Pancreas (tissue), 10 donors: ENCODE data around the gene BSX. TPM values are rescaled to one million over a fixed set of nuclear protein-coding genes. Genes with fewer than 3 reads are reported as not detected.

Source experiments
- ATAC-seq, 4 donors: fragments of 200-7000 bp; cut with Tn5 transposase; one replicate each; pipeline versions ENCODE4 v1.8.0 to v1.9.1; 2020; ENCODE audit warnings: mild to moderate bottlenecking in 4 of 4, moderate library complexity in 4 of 4
- DNase-seq, 6 donors: peaks; one replicate each; pipeline ENCODE4 v3.0.0-alpha.2; 2020
- FAIRE-seq: peaks from 2 replicates; lab custom pipeline; 2012; peaks lifted over from hg19 to GRCh38; lab: Jason Lieb, UNC
- H3K27ac ChIP-seq, 4 donors: fragments of 200-600 bp; sonication (generic); 1 replicate in 3 of 4; 2 replicates in 1 of 4; pipeline versions ENCODE4 v1.5.0 to v1.8.0; 2020
- H3K27me3 ChIP-seq, 4 donors: fragments of 200-600 bp; one replicate each; pipeline ENCODE4 v1.8.0; 2021
- H3K36me3 ChIP-seq, 3 donors: fragments of 200-600 bp; sonication (generic) in 1 of 3; one replicate each; pipeline versions ENCODE4 v1.5.0 to v1.8.0; 2020 to 2021
- H3K4me1 ChIP-seq, 3 donors: fragments of 200-600 bp; one replicate each; pipeline ENCODE4 v1.8.0; 2021
- H3K4me3 ChIP-seq, 4 donors: fragments of 200-600 bp; sonication (generic) in 2 of 4; one replicate each; pipeline versions ENCODE4 v1.5.0 to v1.8.0; 2020 to 2021
- H3K9me3 ChIP-seq, 4 donors: fragments of 200-600 bp; one replicate each; pipeline ENCODE4 v1.8.0; 2021
- CTCF ChIP-seq, 4 donors: fragments of 200-600 bp; sonication (generic) in 3 of 4; IDR thresholded peaks; one replicate each; pipeline versions ENCODE4 v1.5.0 to v1.8.0; 2021; ENCODE audit warnings: antibody characterized with exemption in 4 of 4
- WGBS, 2 donors: extraction: QIAGEN DNeasy Blood & Tissue Kit; methylation state at CpG; one replicate each; pipeline ENCODE4 v1.1.7; 2013; 5-methylcytosine and 5-hydroxymethylcytosine counted together
- intact Hi-C, 3 donors: fragments of 100-400 bp; cut with DNase I; formaldehyde crosslinking; loops; one replicate each; pipeline versions ENCODE4 v1.11.1 to v1.14.2; 2022
- polyA plus RNA-seq, 2 donors: library from polyadenylated mRNA; stranded (reverse); fragments of 200-250 nt; gene quantifications; one replicate each; pipeline ENCODE4 v1.2.3, GENCODE V29; 2013
- total RNA-seq, 6 donors: library from RNA; stranded (reverse); fragmentation: NEBNext Ultra II Directional in 4 of 6; extraction: Animal tissue kit (Norgen Biotek cat#: 25700) in 4 of 6; gene quantifications; one replicate each; pipeline versions ENCODE4 v1.2.1 to v1.2.4, GENCODE V29; 2021 to 2023
- donor health status: healthy with polysubstance abuse.
- donor health status: DM: no; HTN: no; CAD: no; lungs with moderate emphysema.
- donor health status: DM: no; HTN: no; CAD: no.
- donor health status: control.
- donor health status: control.
- donor health status: Bipolar disorder and iron deficiency.
- donor health status: DM: yes; HTN: yes; CAD: no.
- donor health status: DM: no; HTN: no; CAD: no.
- donor health status: DM: no; HTN: no; CAD: no.
- donor health status: DM: yes; HTN: yes; CAD: no.

Gene BSX
- total and polyA plus RNA-seq, 8 donors: not detected

GRCh38 chr11:123006860-123007542 is 25.4 kb upstream of the BSX start:
- no peaks in the 10 kb centered on the region for H3K36me3 ChIP-seq
- FAIRE-seq (no peak), DNase-seq (no peak), ATAC-seq (no peak)
- no peak overlapping the region for H3K4me3 ChIP-seq
- no peak for TF ChIP-seq CTCF (IDR thresholded peaks at IDR 0.05)
- WGBS, 2 donors: 70 to 77% methylated on average over 5 of the region's 5 CpGs
- H3K9me3 ChIP-seq: no peaks in the 10 kb centered on the region
- H3K27ac ChIP-seq: no peak overlapping the region
- intact Hi-C loops: no loop called here
- H3K4me1 ChIP-seq: no peaks in the 10 kb centered on the region
- H3K27me3 ChIP-seq: no peaks in the 10 kb centered on the region

- Histone ChIP-seq H3K27me3 (peaks cover 0 to 7% (median 0%) of the 10 kb centered on the region in 4 donors), H3K4me3 (no peak overlapping the region), H3K9me3 (no peaks in the 10 kb centered on the region), H3K36me3 (no peaks in the 10 kb centered on the region), H3K27ac (no peak overlapping the region), H3K4me1 (no peaks in the 10 kb centered on the region)
- WGBS, 2 donors: 74 to 88% methylated on average over 5 of the region's 5 CpGs
- FAIRE-seq (no peak), DNase-seq (no peak), ATAC-seq (no peak)
- TF ChIP-seq CTCF (IDR thresholded peaks at IDR 0.05): no peak
- intact Hi-C loops: no loop called here
Observed at GRCh38 chr11:123000721-123001120, 19.1 kb upstream of the BSX start.

- peaks cover 0 to 7% (median 0%) of the 10 kb centered on the region in 4 donors for H3K27me3 ChIP-seq
- DNase-seq: no peak
- no peak overlapping the region for H3K4me3 ChIP-seq
- no peak overlapping the region for H3K27ac ChIP-seq
- no peak for TF ChIP-seq CTCF (IDR thresholded peaks at IDR 0.05)
- no peak for FAIRE-seq
- intact Hi-C loops: no loop called here
- 36 to 43% methylated on average over 14 of the region's 14 CpGs for WGBS, 2 donors
- ATAC-seq: no peak
- no peaks in the 10 kb centered on the region for H3K4me1 ChIP-seq
- H3K9me3 ChIP-seq: no peaks in the 10 kb centered on the region
- no peaks in the 10 kb centered on the region for H3K36me3 ChIP-seq
Observed at GRCh38 chr11:122998727-122999366, 17.2 kb upstream of the BSX start.

GRCh38 chr11:122995526-122995925 is 13.9 kb upstream of the BSX start:
- FAIRE-seq (no peak), DNase-seq (no peak), ATAC-seq (no peak)
- H3K4me1 ChIP-seq: no peaks in the 10 kb centered on the region
- no peak overlapping the region for H3K27ac ChIP-seq
- 8 to 13% methylated on average over 3 of the region's 3 CpGs for WGBS, 2 donors
- H3K36me3 ChIP-seq: no peaks in the 10 kb centered on the region
- H3K4me3 ChIP-seq: no peak overlapping the region
- TF ChIP-seq CTCF (IDR thresholded peaks at IDR 0.05): no peak
- H3K27me3 ChIP-seq: peaks cover 0 to 7% (median 0%) of the 10 kb centered on the region in 4 donors
- no peaks in the 10 kb centered on the region for H3K9me3 ChIP-seq
- intact Hi-C loops: no loop called here
